Measurements from ENCODE around the gene ZDHHC17.

ZDHHC17 gene

GRCh38 chr12:76847260-76847659 lies 83.3 kb downstream of the ZDHHC17 start:
- no peak for DNase-seq

- no peak for DNase-seq
These were observed 84.2 kb downstream of the ZDHHC17 start for GRCh38 chr12:76848132-76848531.

GRCh38 chr12:76852106-76852505 lies 88.2 kb downstream of the ZDHHC17 start:
- DNase-seq: no peak

GRCh38 chr12:76855271-76855670 lies 91.4 kb downstream of the ZDHHC17 start:
- DNase-seq: no peak

- DNase-seq: no peak
These were observed 92.2 kb downstream of the ZDHHC17 start for GRCh38 chr12:76856018-76856644.

- no peak for DNase-seq
These were observed 95.7 kb downstream of the ZDHHC17 start for GRCh38 chr12:76859611-76860010.

GRCh38 chr12:76860256-76860655 lies 96.3 kb downstream of the ZDHHC17 start:
- no peak for DNase-seq

- DNase-seq: no peak
These were observed 99.2 kb downstream of the ZDHHC17 start for GRCh38 chr12:76863005-76863670.

- no peak for DNase-seq
These were observed 99.9 kb downstream of the ZDHHC17 start for GRCh38 chr12:76863837-76864236.

GRCh38 chr12:76864791-76865400 lies 101.0 kb downstream of the ZDHHC17 start:
- no peak for DNase-seq

- peak; percentile 70 for DNase-seq
These were observed 102.2 kb downstream of the ZDHHC17 start for GRCh38 chr12:76866151-76866567.

GRCh38 chr12:76866726-76867125 lies 102.8 kb downstream of the ZDHHC17 start:
- DNase-seq: peak; percentile 85

- DNase-seq: peak; percentile 32
These were observed 107.2 kb downstream of the ZDHHC17 start for GRCh38 chr12:76871082-76871481.

GRCh38 chr12:76871742-76872141 lies 107.8 kb downstream of the ZDHHC17 start:
- DNase-seq: no peak

- DNase-seq: no peak
These were observed 108.5 kb downstream of the ZDHHC17 start for GRCh38 chr12:76872415-76872814.

- no peak for DNase-seq
These were observed 110.1 kb downstream of the ZDHHC17 start for GRCh38 chr12:76874027-76874426.

GRCh38 chr12:76874491-76875190 lies 110.7 kb downstream of the ZDHHC17 start:
- no peak for DNase-seq

- no peak for DNase-seq
These were observed 112.8 kb downstream of the ZDHHC17 start for GRCh38 chr12:76876696-76877229.

GRCh38 chr12:76878099-76878898 lies 114.4 kb downstream of the ZDHHC17 start:
- peak; percentile 55 for DNase-seq

GRCh38 chr12:76878899-76879709 lies 115.2 kb downstream of the ZDHHC17 start, which contains the start of gene CSRP2:
CSRP2 (minus strand) TSS chr12:76879019; CDS start chr12:76866260, 12,759 bp downstream.
- DNase-seq: peak; percentile 89

All from NCI-H2171 treated with DMSO at 0.1 percent for 48 hours (cell line).